IMR-90 (cell line): Measurements from ENCODE around the gene ZYG11B. TPM values are rescaled to one million over a fixed set of nuclear protein-coding genes. Genes with fewer than 3 reads are reported as not detected.
"Not testable (repeated sequence)": the region's sequence is repeated elsewhere in the genome, so short reads cannot be mapped to it uniquely, and the experiment has no call there.

ENCODE experiments used
- ATAC-seq: fragments of 200-7000 bp; cut with Tn5 transposase; 2 replicates; pipeline ENCODE4 v1.9.1; 2020; ENCODE audit warnings: low read depth, mild to moderate bottlenecking, moderate library complexity
- BruUV-seq: library from RNA; stranded (reverse); fragments of 400-500 nt; replicated peaks from 2 replicates; lab custom pipeline; 2021; lab: Mats Ljungman, UMichigan
- CTCF ChIA-PET: fragments of 300-600 bp; formaldehyde crosslinking; extraction: SDS; loops from one replicate; lab custom pipeline; 2021; ENCODE audit warnings: antibody characterized with exemption; lab: Yijun Ruan, JAX
- POLR2A ChIA-PET: fragments of 300-600 bp; sonication (Branson Sonifier 250); formaldehyde crosslinking; loops from one replicate; lab custom pipeline; 2022; ENCODE audit warnings: antibody characterized with exemption; ENCODE audit not compliant: unreplicated experiment; lab: Charles Lee
- DNase-seq: peaks from one replicate; pipeline ENCODE4 v3.0.0; 2013
- H2AFZ ChIP-seq: replicated peaks from 2 replicates; pipeline ENCODE3; 2013; ENCODE audit warnings: low read length, mild to moderate bottlenecking; ENCODE audit not compliant: poor library complexity
- H2AK5ac ChIP-seq: 2 replicates; pipeline ENCODE4 v1.6.1; 2013; ENCODE audit warnings: low read depth, low read length, inconsistent platforms
- H2AK9ac ChIP-seq: replicated peaks from 2 replicates; pipeline ENCODE3; 2013; ENCODE audit warnings: mild to moderate bottlenecking, low read depth, low read length, moderate library complexity; ENCODE audit not compliant: poor library complexity
- H2BK120ac ChIP-seq: 2 replicates; pipeline ENCODE4 v1.6.1; 2013; ENCODE audit warnings: low read depth, low read length, inconsistent platforms
- H2BK15ac ChIP-seq: 3 replicates; pipeline ENCODE4 v1.6.1; 2013; ENCODE audit warnings: low read depth, low read length, inconsistent platforms
- H2BK20ac ChIP-seq: 2 replicates; pipeline ENCODE4 v1.6.1; 2013; ENCODE audit warnings: low read depth, mild to moderate bottlenecking, inconsistent platforms, low read length, moderate library complexity
- H2BK5ac ChIP-seq: 2 replicates; pipeline ENCODE4 v1.6.1; 2013; ENCODE audit warnings: mild to moderate bottlenecking, low read depth, low read length, inconsistent platforms; ENCODE audit not compliant: poor library complexity, severe bottlenecking
- H3K14ac ChIP-seq: replicated peaks from 2 replicates; pipeline ENCODE4 v1.6.1; 2013; ENCODE audit warnings: low read depth, low read length, inconsistent platforms
- H3K18ac ChIP-seq: 2 replicates; pipeline ENCODE4 v1.6.1; 2013; ENCODE audit warnings: low read depth, low read length, control low read depth
- H3K23ac ChIP-seq: 2 replicates; pipeline ENCODE4 v1.6.1; 2013; ENCODE audit warnings: low read depth, low read length, inconsistent platforms
- H3K27ac ChIP-seq: 2 replicates; pipeline ENCODE4 v1.5.1; 2013; ENCODE audit warnings: mild to moderate bottlenecking, control low read depth, low read length; ENCODE audit not compliant: insufficient read depth
- H3K27me3 ChIP-seq: 2 replicates; pipeline ENCODE4 v1.6.1; 2013; ENCODE audit warnings: low read length; ENCODE audit not compliant: control insufficient read depth, insufficient read depth
- H3K36me3 ChIP-seq: 2 replicates; pipeline ENCODE4 v1.6.1; 2013; ENCODE audit warnings: low read length, mixed read lengths; ENCODE audit not compliant: control insufficient read depth, insufficient read depth
- H3K4ac ChIP-seq: 2 replicates; pipeline ENCODE4 v1.6.1; 2013; ENCODE audit warnings: low read depth, low read length, inconsistent platforms
- H3K4me1 ChIP-seq: 2 replicates; pipeline ENCODE4 v1.6.1; 2013; ENCODE audit warnings: low read length, mixed read lengths; ENCODE audit not compliant: control insufficient read depth, insufficient read depth
- H3K4me2 ChIP-seq: 2 replicates; pipeline ENCODE4 v1.6.1; 2013; ENCODE audit warnings: low read depth, mild to moderate bottlenecking, control low read depth, low read length, moderate library complexity
- H3K4me3 ChIP-seq: 2 replicates; pipeline ENCODE4 v1.5.1; 2013; ENCODE audit warnings: low read depth, mild to moderate bottlenecking, control low read depth, low read length, moderate library complexity; ENCODE audit not compliant: insufficient read depth
- H3K56ac ChIP-seq: 2 replicates; pipeline ENCODE4 v1.6.1; 2013; ENCODE audit warnings: low read length, inconsistent platforms; ENCODE audit not compliant: insufficient read depth; ENCODE audit errors: extremely low read depth
- H3K79me1 ChIP-seq, 2 experiments: 2 replicates each; pipeline ENCODE4 v1.6.1; 2013; ENCODE audit warnings: low read length in 2 of 2, inconsistent platforms in 1 of 2, low read depth in 1 of 2
- H3K9ac ChIP-seq: 2 replicates; pipeline ENCODE4 v1.6.1; 2013; ENCODE audit warnings: low read depth, low read length, control low read depth
- H3K9me1 ChIP-seq: 2 replicates; pipeline ENCODE4 v1.6.1; 2013; ENCODE audit warnings: low read length, inconsistent platforms; ENCODE audit not compliant: insufficient read depth
- H3K9me3 ChIP-seq: 2 replicates; pipeline ENCODE4 v1.6.1; 2013; ENCODE audit warnings: low read length; ENCODE audit not compliant: control insufficient read depth, insufficient read depth
- H4K20me1 ChIP-seq: 2 replicates; pipeline ENCODE4 v1.6.1; 2013; ENCODE audit warnings: low read length, inconsistent platforms; ENCODE audit not compliant: insufficient read depth
- H4K5ac ChIP-seq: 2 replicates; pipeline ENCODE4 v1.6.1; 2013; ENCODE audit warnings: mild to moderate bottlenecking, low read depth, low read length, control low read depth
- H4K8ac ChIP-seq, 2 experiments: 2 replicates each; pipeline ENCODE4 v1.6.1; 2013; ENCODE audit warnings: low read depth in 2 of 2, low read length in 2 of 2, control low read depth in 1 of 2, inconsistent platforms in 1 of 2
- H4K91ac ChIP-seq: 2 replicates; pipeline ENCODE4 v1.6.1; 2013; ENCODE audit warnings: low read depth, low read length, inconsistent platforms; ENCODE audit not compliant: insufficient read depth
- WGBS, 2 experiments: methylation state at CpG; one replicate each; pipeline versions ENCODE4 v1.1.5 to v1.1.7; 2013; ENCODE audit warnings: missing lambda C conversion rate in 2 of 2; ENCODE audit not compliant: insufficient read length in 1 of 2; ENCODE audit errors: extremely low coverage in 2 of 2; 5-methylcytosine and 5-hydroxymethylcytosine counted together
- dilution Hi-C: fragments of 300-500 bp; cut with HindIII; formaldehyde crosslinking; loops from one replicate; pipeline ENCODE4 v1.14.3; 2018; ENCODE audit warnings: low sequenced_read_pairs; ENCODE audit not compliant: unreplicated experiment
- in situ Hi-C: fragments of 300-500 bp; cut with MboI; formaldehyde crosslinking; loops from 3 replicates; pipeline ENCODE4 v1.14.3; 2019; ENCODE audit warnings: low sequenced_read_pairs, inconsistent platforms, mixed read lengths
- intact Hi-C: fragments of 100-400 bp; cut with micrococcal nuclease; formaldehyde crosslinking; loops from 2 replicates; pipeline ENCODE4 v1.10.0; 2022
- polyA plus RNA-seq, 3 experiments: library from polyadenylated mRNA; depleted of rRNA; stranded (reverse); fragments of >200 nt; gene quantifications; 2 replicates each; pipeline ENCODE4 v1.2.3, GENCODE V29; 2012; ENCODE audit warnings: low replicate concordance in 1 of 3
- total RNA-seq: library from RNA; depleted of rRNA; stranded (reverse); fragments of >200 nt; gene quantifications from 2 replicates; pipeline ENCODE4 v1.2.3, GENCODE V29; 2012

The ZYG11B gene
- total and polyA plus RNA-seq, 2 of the 4 experiments (the other 2 are of a cell fraction) = 8.1 to 55.2 TPM

- Histone ChIP-seq H4K20me1 (peaks cover 52% of the 10 kb centered on the region), H3K79me1 (peaks cover 13 to 68% of the 10 kb centered on the region in 2 experiments)
- H2AK9ac ChIP-seq, H3K36me3 ChIP-seq, intact Hi-C loops, H3K4me2 ChIP-seq, DNase-seq, H4K5ac ChIP-seq, H2BK20ac ChIP-seq, H2BK15ac ChIP-seq, H3K27me3 ChIP-seq, H3K9me1 ChIP-seq, H3K4ac ChIP-seq, H3K4me3 ChIP-seq, H2AK5ac ChIP-seq, H2BK120ac ChIP-seq, H4K91ac ChIP-seq, H3K27ac ChIP-seq, H3K9ac ChIP-seq, ATAC-seq, H3K9me3 ChIP-seq, H3K14ac ChIP-seq, H3K18ac ChIP-seq, H3K56ac ChIP-seq, H3K23ac ChIP-seq, CTCF ChIA-PET, H3K4me1 ChIP-seq, dilution Hi-C loops, in situ Hi-C loops, BruUV-seq, H2BK5ac ChIP-seq, H4K8ac ChIP-seq, POLR2A ChIA-PET, H2AFZ ChIP-seq: not testable (repeated sequence)
- no CpG with 5 or more reads among the region's 9 CpGs for WGBS, 2 experiments
These were observed 9.1 kb downstream of the ZYG11B start for GRCh38 chr1:52735371-52735770.
